HG02623 (cell line): ENCODE results near the gene OR1E2.
"Not testable (repeated sequence)": the region's sequence is repeated elsewhere in the genome, so short reads cannot be mapped to it uniquely, and the experiment has no call there.

Experiments used
- ATAC-seq: cut with Tn5 transposase; IDR thresholded peaks from one replicate; pipeline ENCODE4 v1.9.1; 2021; ENCODE audit warnings: moderate library complexity; ENCODE audit not compliant: unreplicated experiment

Gene OR1E2

DNA sequence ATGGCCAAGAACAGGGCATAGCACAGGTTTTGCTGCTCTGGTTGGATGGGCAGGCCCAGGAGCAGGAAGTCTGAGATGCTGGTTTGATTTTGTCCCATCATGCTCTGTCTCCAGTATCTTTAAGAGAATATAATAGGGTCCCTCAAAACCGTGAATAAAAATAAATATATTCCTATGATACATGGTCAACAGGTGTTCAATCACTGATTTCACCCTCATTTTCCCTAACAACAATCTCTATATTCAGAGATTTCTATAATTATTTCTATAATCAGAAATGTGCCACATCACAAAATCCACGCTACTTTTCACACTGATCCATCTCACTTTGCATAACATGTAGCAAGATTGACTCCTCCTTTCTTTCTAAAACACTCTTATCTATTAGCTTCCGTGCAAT lies at the start of gene OR1E2:
TSS of gene OR1E2 (minus strand) at position 101 of the 400 bp plus-strand sequence. CDS start at position 101, 0 bp downstream.
- no peak for ATAC-seq

DNA sequence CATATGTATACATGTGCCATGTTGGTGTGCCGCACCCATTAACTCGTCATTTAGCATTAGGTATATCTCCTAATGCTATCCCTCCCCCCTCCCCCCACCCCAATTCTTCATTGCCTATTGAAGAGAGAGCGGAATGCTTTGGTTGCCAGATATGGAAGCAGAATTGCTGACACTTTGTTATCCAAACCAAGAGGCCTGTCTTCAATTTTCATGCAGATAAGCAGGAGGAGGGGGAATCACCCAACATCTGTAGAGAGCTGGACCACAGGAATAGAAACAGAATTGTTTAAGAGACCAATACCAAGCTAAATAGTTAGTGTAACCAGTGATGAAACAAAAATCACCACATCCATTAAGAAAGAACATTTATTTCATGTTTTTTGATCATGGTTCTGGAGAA lies 49.2 kb upstream of the OR1E2 start:
- ATAC-seq, result no peak

DNA sequence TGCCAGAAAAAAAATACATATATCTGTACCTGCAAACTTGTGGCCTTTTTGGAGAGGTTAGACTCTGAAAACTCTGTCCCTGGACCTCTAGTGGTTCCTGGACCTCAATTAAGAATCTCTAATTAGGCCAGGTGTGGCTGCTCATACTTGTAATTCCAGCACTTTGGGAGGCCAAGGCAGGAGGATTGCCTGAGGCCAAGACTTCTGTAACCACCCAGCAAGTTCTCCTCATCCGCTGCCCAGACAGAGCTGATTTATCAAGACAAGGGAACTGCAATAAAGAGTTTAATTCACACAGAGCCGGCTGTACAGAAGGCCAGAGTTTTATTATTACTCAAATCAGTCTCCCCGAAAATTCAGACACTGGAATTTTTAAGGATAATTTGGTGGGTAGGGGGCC lies 46.3 kb upstream of the OR1E2 start:
- no peak for ATAC-seq

DNA sequence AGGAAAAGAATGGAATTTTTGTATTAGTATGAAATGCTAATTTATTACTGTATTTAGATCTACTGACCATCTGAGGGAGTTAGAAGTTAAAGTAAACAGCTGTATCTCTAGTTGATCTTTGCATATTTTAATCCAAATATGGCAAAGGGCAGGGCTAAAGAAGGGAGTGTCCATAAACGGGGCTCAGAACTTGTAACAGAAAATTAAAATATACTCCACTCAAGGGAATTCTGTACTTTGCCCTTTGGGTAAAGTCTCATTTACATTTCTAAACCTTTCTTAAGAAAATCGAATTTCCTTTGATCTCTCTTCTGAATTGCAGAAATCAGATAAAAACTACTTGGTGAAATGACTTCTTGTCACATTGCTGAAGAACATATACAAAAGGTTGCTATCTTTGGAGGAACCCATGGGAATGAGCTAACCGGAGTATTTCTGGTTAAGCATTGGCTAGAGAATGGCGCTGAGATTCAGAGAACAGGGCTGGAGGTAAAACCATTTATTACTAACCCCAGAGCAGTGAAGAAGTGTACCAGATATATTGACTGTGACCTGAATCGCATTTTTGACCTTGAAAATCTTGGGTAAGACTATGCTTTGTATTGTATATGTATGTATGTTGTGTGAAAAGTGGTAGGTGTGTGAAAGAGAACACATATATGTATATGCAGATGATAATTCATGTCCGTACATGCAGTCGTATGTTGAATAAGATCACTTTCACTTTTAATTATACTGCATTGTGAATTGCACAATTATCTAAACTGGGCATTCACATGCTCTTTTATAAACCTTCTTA lies 42.4 kb upstream of the OR1E2 start, which contains the start of gene ASPA:
TSS of gene ASPA (plus strand) at position 186 of the 799 bp plus-strand sequence. CDS start at position 349, 163 bp downstream.
- ATAC-seq, result no peak

- ATAC-seq, result no peak
These were observed 41.6 kb upstream of the OR1E2 start for GRCh38 chr17:3475251-3475685.

- no peak for ATAC-seq
These were observed 40.6 kb upstream of the OR1E2 start for GRCh38 chr17:3474212-3474611.

DNA sequence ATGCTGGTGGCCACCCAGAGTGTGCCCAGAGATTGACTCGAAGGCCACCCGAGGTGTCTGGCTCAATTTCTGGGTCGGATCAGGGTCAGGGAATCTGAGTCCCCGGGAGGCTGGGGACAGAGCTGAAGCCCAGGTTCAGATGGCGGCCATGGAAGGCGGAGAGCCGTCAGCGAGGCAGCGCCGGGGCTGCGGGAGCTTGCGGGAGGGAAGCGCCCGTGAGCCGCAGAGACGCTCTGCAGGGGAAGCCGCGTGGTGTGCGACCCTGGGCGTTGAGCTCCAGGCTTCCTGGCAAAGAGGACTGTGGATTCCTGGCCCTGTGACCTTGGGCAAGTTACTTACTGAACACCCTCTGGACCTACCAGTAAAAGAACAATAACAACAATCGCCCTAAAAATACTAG lies 38.5 kb upstream of the OR1E2 start:
- ATAC-seq, result no peak

DNA sequence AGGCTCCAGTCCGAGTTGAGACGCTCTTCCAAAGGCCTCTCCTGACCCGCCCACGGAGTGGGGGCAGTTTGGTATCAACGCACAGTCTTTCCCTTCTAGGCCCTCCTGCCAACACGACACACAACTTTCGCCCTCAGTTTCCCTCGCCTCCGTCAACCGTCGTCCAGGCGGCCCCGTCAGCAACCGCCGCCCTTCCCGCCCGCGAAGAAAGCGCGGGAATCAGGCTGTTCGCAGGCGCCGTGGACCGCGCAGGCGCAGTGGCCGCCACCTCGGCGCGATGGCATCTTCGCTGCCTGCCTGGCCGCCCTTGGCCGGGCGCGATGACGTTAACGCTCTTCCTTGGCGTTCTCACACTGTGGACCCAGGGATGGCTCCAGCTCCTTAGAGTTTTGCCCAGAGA lies 38.0 kb upstream of the OR1E2 start, which contains the start of gene SPATA22:
TSS of gene SPATA22 (minus strand) at position 221 of the 400 bp plus-strand sequence. CDS start 2,494 bp downstream, outside the sequence.
- no peak for ATAC-seq

GRCh38 chr17:3469529-3469928 lies 35.9 kb upstream of the OR1E2 start:
- no peak for ATAC-seq

DNA sequence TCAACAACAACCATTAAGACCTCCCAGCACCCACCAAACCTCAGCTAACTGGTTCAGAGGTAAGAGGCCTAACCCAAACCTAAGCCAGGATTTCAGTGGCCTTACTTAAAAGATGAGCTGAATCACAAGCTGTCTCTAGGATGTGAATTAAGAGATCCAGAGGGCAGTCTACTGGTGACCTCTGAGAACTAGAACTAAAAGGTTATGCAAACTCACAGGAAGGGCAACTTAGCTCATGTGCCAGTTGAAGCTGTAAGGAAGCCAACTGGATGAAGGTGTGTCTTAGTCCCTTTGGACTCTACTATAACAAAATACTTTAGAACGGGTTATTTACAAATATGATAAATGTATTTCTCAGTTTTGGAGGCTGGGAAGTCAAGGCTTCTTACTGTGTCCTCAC lies 32.7 kb upstream of the OR1E2 start:
- ATAC-seq, result not testable (repeated sequence)

DNA sequence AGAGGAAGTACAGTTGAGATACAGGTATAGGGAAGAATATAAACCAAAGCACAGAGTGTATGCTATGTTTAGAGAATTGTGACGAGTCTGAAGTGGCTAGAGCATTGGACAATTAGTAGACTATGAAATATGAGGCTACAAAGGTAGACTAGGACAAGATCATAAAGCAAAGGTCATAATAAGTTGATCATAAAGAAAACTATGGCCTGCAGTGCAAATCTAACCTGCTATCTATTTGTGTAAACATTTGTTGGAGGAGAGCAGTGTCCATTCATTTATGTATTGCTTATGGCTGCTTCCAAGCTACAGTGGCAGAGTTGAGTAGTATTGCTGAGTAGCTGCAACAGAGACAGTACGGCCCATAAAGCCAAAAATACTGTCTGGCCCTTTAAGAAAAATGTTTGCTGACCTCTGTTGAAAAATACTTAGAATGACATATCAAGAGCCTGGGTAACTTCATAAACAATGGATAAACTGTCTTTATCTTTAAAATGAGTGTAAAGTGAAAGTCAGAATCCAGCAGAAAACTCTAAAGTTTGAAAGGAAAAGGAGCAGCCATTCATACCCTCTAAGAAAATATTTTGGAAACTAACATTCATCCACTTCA lies 14.5 kb upstream of the OR1E2 start:
- no peak for ATAC-seq

- no peak for ATAC-seq
These were observed 14.0 kb upstream of the OR1E2 start for GRCh38 chr17:3447625-3448024.

GRCh38 chr17:3440451-3440850 lies 6.8 kb upstream of the OR1E2 start:
- ATAC-seq, result no peak

- no peak for ATAC-seq
These were observed 4.7 kb upstream of the OR1E2 start for GRCh38 chr17:3438368-3438767.

GRCh38 chr17:3433215-3433614 lies 426 bp downstream of the OR1E2 start:
- ATAC-seq, result not testable (repeated sequence)

- ATAC-seq, result no peak
These were observed 15.4 kb downstream of the OR1E2 start for GRCh38 chr17:3418222-3418621.

DNA sequence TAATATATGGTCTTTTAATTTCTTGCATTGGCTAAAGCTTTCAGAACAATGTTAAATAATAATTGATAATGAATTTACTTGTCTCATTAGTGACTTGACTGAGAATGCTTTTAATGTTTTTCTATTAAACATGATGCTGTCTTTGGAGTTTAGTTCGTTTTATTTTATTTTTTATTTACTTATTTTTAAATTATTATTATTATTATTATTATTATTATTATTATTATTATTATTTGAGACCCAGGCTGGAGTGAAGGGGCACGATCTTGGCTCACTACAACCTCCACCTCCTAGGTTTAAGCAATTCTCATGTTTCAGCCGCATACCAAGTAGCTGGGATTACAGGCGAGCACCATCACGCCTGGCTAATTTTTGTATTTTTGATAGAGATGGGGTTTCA lies 18.0 kb downstream of the OR1E2 start:
- ATAC-seq, result no peak

- not testable (repeated sequence) for ATAC-seq
These were observed 21.4 kb downstream of the OR1E2 start for GRCh38 chr17:3412216-3412615.

DNA sequence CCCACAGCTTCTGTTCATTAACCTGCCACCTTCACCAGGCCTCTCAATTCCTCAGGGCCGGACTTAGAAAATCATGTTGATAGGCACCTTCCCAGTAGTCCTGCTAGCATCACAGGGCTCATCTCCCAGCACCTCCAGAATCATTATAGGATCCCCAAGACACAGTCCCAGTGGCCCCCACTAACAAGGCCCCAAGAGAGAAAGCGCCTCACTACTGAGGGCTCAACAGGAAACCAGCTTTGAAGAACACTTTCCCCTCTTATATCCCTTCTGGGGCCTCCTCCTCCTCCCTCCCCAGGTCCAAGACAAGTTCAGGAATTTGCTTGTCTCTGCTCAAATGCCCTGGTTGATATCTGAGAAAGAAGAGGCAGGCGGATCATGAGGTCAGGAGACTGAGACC lies 22.6 kb downstream of the OR1E2 start, which contains the start of gene OR3A3:
TSS of gene OR3A3 (plus strand) at position 301 of the 400 bp plus-strand sequence.
- no peak for ATAC-seq

GRCh38 chr17:3403856-3404255 lies 29.8 kb downstream of the OR1E2 start:
- ATAC-seq, result not testable (repeated sequence)

DNA sequence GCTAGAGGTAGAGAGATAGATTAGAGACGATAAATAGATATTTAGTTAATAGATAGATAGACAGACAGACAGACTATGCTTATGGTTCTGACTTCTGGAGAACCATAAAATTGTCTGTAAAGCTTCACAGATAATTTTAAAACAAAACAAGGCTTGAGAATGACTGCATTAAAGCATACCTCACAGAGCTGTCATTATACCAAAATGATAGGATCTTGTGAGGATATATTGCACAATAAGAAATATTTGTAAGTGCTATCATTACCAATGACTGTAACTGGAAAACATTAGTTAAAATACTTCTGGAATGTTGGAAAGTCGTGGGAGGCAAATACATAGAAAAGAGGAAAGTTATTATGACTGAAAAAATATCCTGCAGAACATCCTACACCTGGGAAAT lies 31.9 kb downstream of the OR1E2 start:
- ATAC-seq, result no peak

DNA sequence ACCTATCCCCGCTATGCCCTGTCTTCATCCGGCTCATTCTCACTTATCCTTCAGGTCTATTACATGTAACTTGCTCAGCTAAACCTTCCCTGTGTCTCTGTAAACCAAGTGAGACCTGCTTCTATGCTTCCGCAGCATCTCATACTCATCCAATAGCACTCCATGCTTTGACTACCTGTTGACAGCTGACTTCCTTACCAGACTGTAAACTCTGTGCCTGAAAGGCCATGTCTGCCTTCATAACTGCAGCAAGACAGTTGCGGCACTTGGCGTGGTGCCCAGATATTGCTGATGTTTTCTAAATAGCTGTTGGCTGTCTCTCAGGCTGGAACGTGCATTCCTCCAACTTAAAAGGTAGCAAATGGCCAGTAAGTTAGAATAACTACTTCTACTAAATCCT lies 33.6 kb downstream of the OR1E2 start:
- no peak for ATAC-seq
